ENCODE measurements around the gene PLCB2. TPM values are rescaled to one million over a fixed set of nuclear protein-coding genes. Genes with fewer than 3 reads are reported as not detected.

The PLCB2 gene
- 10 to 100 TPM; 17.7 to 32.4 TPM for total RNA-seq

DNA sequence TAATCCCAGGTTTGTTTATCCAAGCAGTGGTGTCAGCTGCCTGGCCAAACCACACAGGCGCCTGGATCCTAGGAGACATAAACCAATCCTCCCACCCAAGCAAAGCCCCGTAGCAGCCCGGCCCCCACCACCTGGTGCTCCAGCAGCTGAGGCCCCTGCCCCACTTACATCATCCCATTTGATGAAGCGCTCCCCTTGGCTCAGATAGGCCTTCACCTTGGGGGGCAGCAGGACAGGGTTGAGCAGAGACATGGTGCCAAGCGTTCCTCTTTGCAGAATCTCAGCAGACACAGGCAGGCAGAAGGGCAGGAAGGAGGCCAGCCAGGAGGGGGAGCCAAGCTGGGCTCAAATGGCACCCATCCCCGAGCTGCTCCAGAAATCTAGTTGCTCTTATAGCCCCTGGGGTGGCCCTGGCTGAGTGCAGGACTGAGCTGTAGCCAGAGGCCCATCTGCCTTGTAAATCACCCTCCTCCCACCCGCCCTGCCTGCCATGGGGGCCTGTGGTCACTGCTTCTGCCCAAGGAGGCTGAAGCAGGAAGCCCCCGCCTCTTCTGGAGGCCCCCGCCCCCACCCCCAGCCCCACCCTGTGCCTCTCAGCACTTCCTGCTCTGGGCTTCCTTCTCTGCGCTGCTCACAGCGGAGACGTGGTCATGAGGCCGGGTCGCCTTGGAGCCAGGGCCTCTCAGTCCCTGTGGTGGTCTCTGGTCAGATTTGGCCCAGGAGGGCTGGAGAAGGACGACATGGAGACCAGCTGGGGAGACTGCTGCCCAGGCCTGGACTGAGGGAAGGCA lies at the start of gene PLCB2:
Gene PLCB2 (minus strand): TSS at position 515 of the 791 bp plus-strand sequence. CDS start 263 bp downstream, at position 252.
- H3K4me3 ChIP-seq = peak within 1 kb of the TSS; percentile 62
- no peaks in the 10 kb centered on the region for H3K4me1 ChIP-seq (ENCODE audit: control insufficient read depth in 1 of 2, low read depth in 2 of 2)
- no peaks in the 10 kb centered on the region for H3K36me3 ChIP-seq
- ATAC-seq (ENCODE audit: insufficient number of reproducible peaks, low FRiP score, low read depth) (no peak), DNase-seq (ENCODE audit: low spot score) (no peak)
- H3K27ac ChIP-seq = peak within 1 kb of the TSS in 1 of 2 donors; percentile 52
- no peak for TF ChIP-seq CTCF (IDR thresholded peaks at IDR 0.05)
- H3K9me3 ChIP-seq = no peaks in the 10 kb centered on the region
- no peaks in the 10 kb centered on the region for H3K27me3 ChIP-seq (replicated peaks; ENCODE audit: insufficient read depth)

DNA sequence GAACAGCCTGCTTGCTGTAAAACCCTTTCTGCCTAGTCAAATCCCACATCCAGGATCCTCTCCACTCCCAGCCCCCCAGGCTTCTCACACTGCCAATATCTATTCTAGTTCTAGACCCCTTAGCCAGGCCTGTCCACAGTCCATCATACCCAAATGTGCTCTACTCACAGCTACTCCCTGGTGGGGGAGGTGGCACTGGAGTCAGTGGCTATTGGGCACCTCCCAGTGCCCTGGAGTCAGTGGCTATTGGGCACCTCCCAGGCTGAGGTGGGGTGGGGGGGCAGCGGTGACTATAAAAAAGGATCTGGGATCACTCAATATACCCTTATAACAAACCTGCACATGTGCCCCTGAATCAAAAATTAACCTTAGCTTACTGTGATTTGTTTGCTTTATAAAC lies 49.5 kb upstream of the PLCB2 start:
- H3K4me3 ChIP-seq = peak overlapping the region; percentile 74
- H3K9me3 ChIP-seq = no peaks in the 10 kb centered on the region
- no peaks in the 10 kb centered on the region for H3K36me3 ChIP-seq
- no peaks in the 10 kb centered on the region for H3K27me3 ChIP-seq (replicated peaks; ENCODE audit: insufficient read depth)
- no peak overlapping the region for H3K27ac ChIP-seq
- ATAC-seq (ENCODE audit: insufficient number of reproducible peaks, low FRiP score, low read depth) = no peak
- DNase-seq (ENCODE audit: low spot score) = no peak
- TF ChIP-seq CTCF (IDR thresholded peaks at IDR 0.05) = no peak
- H3K4me1 ChIP-seq (ENCODE audit: control insufficient read depth in 1 of 2, low read depth in 2 of 2) = peaks cover 8 to 9% of the 10 kb centered on the region in 2 donors

DNA sequence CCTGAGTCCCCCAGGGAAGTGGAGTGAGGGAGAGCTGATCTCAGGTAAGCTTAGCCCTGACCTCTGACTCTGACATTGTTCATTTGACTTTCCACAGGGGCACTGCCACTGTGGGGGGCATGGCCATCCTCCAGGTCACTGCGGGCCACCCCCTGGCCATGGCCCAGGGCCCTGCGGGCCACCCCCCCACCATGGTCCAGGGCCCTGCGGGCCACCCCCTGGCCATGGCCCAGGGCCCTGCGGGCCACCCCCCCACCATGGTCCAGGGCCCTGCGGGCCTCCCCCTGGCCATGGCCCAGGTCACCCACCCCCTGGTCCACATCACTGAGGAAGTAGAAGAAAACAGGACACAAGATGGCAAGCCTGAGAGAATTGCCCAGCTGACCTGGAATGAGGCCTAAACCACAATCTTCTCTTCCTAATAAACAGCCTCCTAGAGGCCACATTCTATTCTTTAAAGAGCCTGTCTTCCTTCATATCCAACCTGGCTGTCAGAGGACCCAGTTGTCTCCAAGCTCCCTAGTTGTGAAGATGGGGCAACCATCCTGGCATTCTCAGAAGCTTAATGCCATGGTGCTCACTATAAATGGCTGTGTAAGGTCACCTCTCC lies 48.3 kb upstream of the PLCB2 start:
- no peak for ATAC-seq (ENCODE audit: insufficient number of reproducible peaks, low FRiP score, low read depth)
- no peaks in the 10 kb centered on the region for H3K36me3 ChIP-seq
- H3K4me3 ChIP-seq = no peak overlapping the region
- H3K27ac ChIP-seq = no peak overlapping the region
- TF ChIP-seq CTCF (IDR thresholded peaks at IDR 0.05) = no peak
- H3K27me3 ChIP-seq (replicated peaks; ENCODE audit: insufficient read depth) = no peaks in the 10 kb centered on the region
- DNase-seq (ENCODE audit: low spot score) = no peak
- H3K4me1 ChIP-seq (ENCODE audit: control insufficient read depth in 1 of 2, low read depth in 2 of 2) = peaks cover 8 to 9% of the 10 kb centered on the region in 2 donors
- H3K9me3 ChIP-seq = no peaks in the 10 kb centered on the region

- ATAC-seq (ENCODE audit: insufficient number of reproducible peaks, low FRiP score, low read depth) = no peak
- TF ChIP-seq CTCF (IDR thresholded peaks at IDR 0.05) = peak; percentile 36
These were observed 46.9 kb upstream of the PLCB2 start for GRCh38 chr15:40354408-40355171.

GRCh38 chr15:40353697-40354096 lies 46.0 kb upstream of the PLCB2 start:
- no peak for TF ChIP-seq CTCF (IDR thresholded peaks at IDR 0.05)
- Histone ChIP-seq H3K4me1 (ENCODE audit: control insufficient read depth in 1 of 2, low read depth in 2 of 2) (peaks cover 5 to 9% of the 10 kb centered on the region in 2 donors), H3K27me3 (replicated peaks; ENCODE audit: insufficient read depth) (no peaks in the 10 kb centered on the region), H3K36me3 (no peaks in the 10 kb centered on the region), H3K27ac (no peak overlapping the region), H3K9me3 (no peaks in the 10 kb centered on the region), H3K4me3 (no peak overlapping the region)
- DNase-seq (ENCODE audit: low spot score) (no peak), ATAC-seq (ENCODE audit: insufficient number of reproducible peaks, low FRiP score, low read depth) (no peak)

More at GRCh38 chr15:40354408-40355171, 46.9 kb upstream of the PLCB2 start:
- Histone ChIP-seq H3K36me3 (no peaks in the 10 kb centered on the region), H3K9me3 (no peaks in the 10 kb centered on the region), H3K27me3 (replicated peaks; ENCODE audit: insufficient read depth) (no peaks in the 10 kb centered on the region), H3K27ac (no peak overlapping the region), H3K4me3 (no peak overlapping the region), H3K4me1 (ENCODE audit: control insufficient read depth in 1 of 2, low read depth in 2 of 2) (peaks cover 8 to 9% of the 10 kb centered on the region in 2 donors)
- no peak for DNase-seq (ENCODE audit: low spot score)

All from thoracic aorta (tissue), 2 donors.